ENCODE data around the gene CRAT. TPM values are rescaled to one million over a fixed set of nuclear protein-coding genes. Genes with fewer than 3 reads are reported as not detected.

The CRAT gene
- total RNA-seq, 1 donor from 2014 or later = 19.0 TPM

- Mint-ChIP-seq H3K27ac (no peak overlapping the region), H3K27me3 (peaks cover 4% of the 10 kb centered on the region), H3K36me3 (ENCODE audit: insufficient read depth) (peaks cover 5% of the 10 kb centered on the region), H3K4me1 (ENCODE audit: low read depth) (peaks cover 1% of the 10 kb centered on the region), H3K4me3 (ENCODE audit: low read depth) (no peak overlapping the region), H3K9me3 (ENCODE audit: low read depth) (no peaks in the 10 kb centered on the region)
- DNase-seq (ENCODE audit: low spot score, unreplicated experiment) = no peak
- TF ChIP-seq, protein P1, sequence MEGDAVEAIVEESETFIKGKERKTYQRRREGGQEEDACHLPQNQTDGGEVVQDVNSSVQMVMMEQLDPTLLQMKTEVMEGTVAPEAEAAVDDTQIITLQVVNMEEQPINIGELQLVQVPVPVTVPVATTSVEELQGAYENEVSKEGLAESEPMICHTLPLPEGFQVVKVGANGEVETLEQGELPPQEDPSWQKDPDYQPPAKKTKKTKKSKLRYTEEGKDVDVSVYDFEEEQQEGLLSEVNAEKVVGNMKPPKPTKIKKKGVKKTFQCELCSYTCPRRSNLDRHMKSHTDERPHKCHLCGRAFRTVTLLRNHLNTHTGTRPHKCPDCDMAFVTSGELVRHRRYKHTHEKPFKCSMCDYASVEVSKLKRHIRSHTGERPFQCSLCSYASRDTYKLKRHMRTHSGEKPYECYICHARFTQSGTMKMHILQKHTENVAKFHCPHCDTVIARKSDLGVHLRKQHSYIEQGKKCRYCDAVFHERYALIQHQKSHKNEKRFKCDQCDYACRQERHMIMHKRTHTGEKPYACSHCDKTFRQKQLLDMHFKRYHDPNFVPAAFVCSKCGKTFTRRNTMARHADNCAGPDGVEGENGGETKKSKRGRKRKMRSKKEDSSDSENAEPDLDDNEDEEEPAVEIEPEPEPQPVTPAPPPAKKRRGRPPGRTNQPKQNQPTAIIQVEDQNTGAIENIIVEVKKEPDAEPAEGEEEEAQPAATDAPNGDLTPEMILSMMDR (IDR thresholded peaks at IDR 0.05; ENCODE audit: unreplicated experiment) = no peak
Measured at GRCh38 chr9:129100383-129101169, 10.0 kb downstream of the CRAT start.

DNA sequence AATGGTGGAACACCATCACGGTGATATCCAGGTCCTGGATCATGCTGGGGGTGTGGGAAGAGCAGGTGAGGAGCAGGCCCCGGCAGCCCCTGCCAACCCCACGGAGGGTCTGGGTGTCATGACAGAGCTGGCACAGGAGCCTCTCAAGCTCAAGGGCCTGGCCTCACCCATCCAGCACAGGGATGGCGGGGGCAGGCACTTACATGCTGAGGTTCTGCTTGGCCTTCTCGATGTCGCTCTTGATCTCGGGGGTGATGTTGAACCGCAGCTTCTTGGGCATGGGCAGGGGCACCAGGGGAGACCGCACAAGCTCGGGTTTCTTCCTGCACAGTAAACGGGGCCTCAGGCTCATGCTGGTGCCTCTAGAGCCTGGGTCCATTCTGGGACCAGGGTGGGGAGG lies 12.3 kb downstream of the CRAT start:
- peaks cover 1% of the 10 kb centered on the region for H3K4me1 Mint-ChIP-seq (ENCODE audit: low read depth)
- no peak overlapping the region for H3K4me3 Mint-ChIP-seq (ENCODE audit: low read depth)
- no peak overlapping the region for H3K27ac Mint-ChIP-seq
- H3K9me3 Mint-ChIP-seq (ENCODE audit: low read depth) = no peaks in the 10 kb centered on the region
- H3K36me3 Mint-ChIP-seq (ENCODE audit: insufficient read depth) = peaks cover 5% of the 10 kb centered on the region
- no peak for DNase-seq (ENCODE audit: low spot score, unreplicated experiment)
- TF ChIP-seq, protein P1 (IDR thresholded peaks at IDR 0.05; ENCODE audit: unreplicated experiment) = no peak
- peaks cover 4% of the 10 kb centered on the region for H3K27me3 Mint-ChIP-seq

DNA sequence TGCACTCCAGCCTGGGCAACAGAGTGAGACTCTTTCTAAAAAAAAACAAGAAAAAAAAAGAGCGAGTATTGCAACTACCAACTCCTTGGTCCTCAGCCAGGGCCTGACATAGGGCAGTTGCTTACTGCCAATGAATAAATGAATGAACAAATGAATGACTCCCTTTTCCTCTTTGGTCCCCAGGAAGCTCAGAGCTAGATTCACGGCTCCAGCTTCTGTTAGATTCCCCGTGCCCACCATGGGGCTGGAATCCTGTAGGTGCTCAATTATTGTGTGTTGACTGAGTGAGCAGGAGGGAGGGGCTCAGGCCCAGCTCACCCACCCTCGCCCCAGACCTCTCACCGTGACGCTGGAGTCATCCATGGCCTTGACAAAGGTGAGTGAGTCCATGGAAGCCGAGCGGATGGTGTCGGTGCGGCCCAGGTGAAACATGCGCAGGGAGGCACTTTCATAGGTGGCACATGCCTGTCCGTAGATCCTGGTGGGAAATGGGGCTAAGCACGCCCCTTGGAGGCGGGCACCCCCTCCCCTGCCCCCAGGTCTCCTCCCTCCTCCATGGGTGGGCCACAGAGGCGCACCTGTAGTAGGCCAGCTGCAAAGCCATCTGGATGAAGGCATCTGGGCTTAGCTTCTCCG lies 12.8 kb downstream of the CRAT start:
- Mint-ChIP-seq H3K36me3 (ENCODE audit: insufficient read depth) (peaks cover 5% of the 10 kb centered on the region), H3K4me1 (ENCODE audit: low read depth) (peaks cover 1% of the 10 kb centered on the region), H3K27ac (no peak overlapping the region), H3K9me3 (ENCODE audit: low read depth) (no peaks in the 10 kb centered on the region), H3K27me3 (peaks cover 4% of the 10 kb centered on the region), H3K4me3 (ENCODE audit: low read depth) (no peak overlapping the region)
- TF ChIP-seq, protein P1 (IDR thresholded peaks at IDR 0.05; ENCODE audit: unreplicated experiment) = no peak
- DNase-seq (ENCODE audit: low spot score, unreplicated experiment) = no peak

DNA sequence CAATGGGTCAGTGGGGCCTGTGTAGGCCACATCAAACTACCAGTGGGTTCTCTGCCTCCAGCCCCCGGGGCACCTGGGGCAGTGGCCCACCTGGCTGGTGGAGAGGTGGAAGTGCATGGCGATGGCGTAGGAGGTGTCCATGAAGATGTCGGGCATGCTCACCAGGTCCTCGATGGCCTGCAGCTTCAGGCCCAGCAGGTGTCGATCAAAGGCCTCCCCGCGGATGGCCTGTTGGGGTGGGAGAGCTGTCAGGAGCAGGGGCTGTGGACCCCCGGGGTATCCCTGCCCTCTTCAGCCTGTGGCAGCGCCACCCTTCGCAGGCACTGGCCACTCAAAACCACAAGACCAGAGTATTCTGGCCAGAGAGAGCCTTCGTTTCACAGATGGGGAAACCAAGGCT lies 14.7 kb downstream of the CRAT start:
- Mint-ChIP-seq H3K36me3 (ENCODE audit: insufficient read depth) (peaks cover 5% of the 10 kb centered on the region), H3K27ac (no peak overlapping the region), H3K4me1 (ENCODE audit: low read depth) (no peaks in the 10 kb centered on the region), H3K4me3 (ENCODE audit: low read depth) (no peak overlapping the region), H3K9me3 (ENCODE audit: low read depth) (no peaks in the 10 kb centered on the region), H3K27me3 (no peaks in the 10 kb centered on the region)
- DNase-seq (ENCODE audit: low spot score, unreplicated experiment) = no peak
- TF ChIP-seq, protein P1 (IDR thresholded peaks at IDR 0.05; ENCODE audit: unreplicated experiment) = no peak

DNA sequence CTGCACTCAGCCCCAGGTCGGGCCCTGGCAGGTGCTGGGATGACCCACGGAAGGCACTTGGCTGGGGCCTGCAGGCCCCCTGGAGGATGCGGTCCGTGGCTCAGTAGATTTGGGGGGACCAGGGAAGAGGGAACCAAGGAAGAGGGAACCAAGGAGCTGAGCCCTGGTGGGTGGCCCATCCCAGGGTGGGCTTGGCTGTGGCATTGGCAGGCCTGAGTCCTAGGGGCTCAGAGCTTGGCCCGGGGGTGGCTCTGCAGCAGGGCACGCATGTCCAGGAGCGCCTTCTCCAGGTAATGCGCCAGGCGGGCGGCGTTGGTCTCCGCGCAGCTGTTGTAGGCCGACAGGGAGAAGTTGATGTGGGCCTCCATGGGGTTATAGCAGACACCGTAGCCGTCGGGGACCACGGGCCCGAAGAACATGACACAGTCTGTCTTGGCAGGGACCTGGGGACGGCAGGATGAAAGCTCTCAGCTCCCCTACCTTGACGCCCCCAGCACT lies 15.4 kb downstream of the CRAT start:
- no peaks in the 10 kb centered on the region for H3K4me1 Mint-ChIP-seq (ENCODE audit: low read depth)
- no peaks in the 10 kb centered on the region for H3K27me3 Mint-ChIP-seq
- DNase-seq (ENCODE audit: low spot score, unreplicated experiment) = no peak
- TF ChIP-seq, protein P1 (IDR thresholded peaks at IDR 0.05; ENCODE audit: unreplicated experiment) = no peak
- no peak overlapping the region for H3K27ac Mint-ChIP-seq
- no peaks in the 10 kb centered on the region for H3K9me3 Mint-ChIP-seq (ENCODE audit: low read depth)
- H3K36me3 Mint-ChIP-seq (ENCODE audit: insufficient read depth) = peaks cover 6% of the 10 kb centered on the region
- H3K4me3 Mint-ChIP-seq (ENCODE audit: low read depth) = no peak overlapping the region
